Chondrocyte (in vitro differentiated cells): ENCODE data around the gene SGPL1. TPM values are rescaled to one million over a fixed set of nuclear protein-coding genes. Genes with fewer than 3 reads are reported as not detected.

ENCODE experiments used
- DNase-seq: peaks from one replicate; pipeline ENCODE4 v3.0.0; 2021; ENCODE audit warnings: mixed read lengths, low spot score
- H3K27ac Mint-ChIP-seq: one replicate; pipeline ENCODE4 v1.8.0; 2021; ENCODE audit warnings: mild to moderate bottlenecking, moderate library complexity, mixed read lengths; ENCODE audit not compliant: unreplicated experiment
- H3K27me3 Mint-ChIP-seq: 2 replicates; pipeline ENCODE4 v1.8.0; 2021; ENCODE audit warnings: low read depth, mixed read lengths
- H3K36me3 Mint-ChIP-seq: 2 replicates; pipeline ENCODE4 v1.8.0; 2021; ENCODE audit warnings: low read depth, mixed read lengths
- H3K4me1 Mint-ChIP-seq: 2 replicates; pipeline ENCODE4 v1.8.0; 2021; ENCODE audit warnings: low read depth, mild to moderate bottlenecking, mixed read lengths
- H3K4me3 Mint-ChIP-seq: one replicate; pipeline ENCODE4 v1.8.0; 2021; ENCODE audit warnings: mild to moderate bottlenecking, moderate library complexity, mixed read lengths; ENCODE audit not compliant: unreplicated experiment
- H3K9me3 Mint-ChIP-seq: 2 replicates; pipeline ENCODE4 v1.8.0; 2021; ENCODE audit warnings: low read depth, mixed read lengths
- total RNA-seq: library from RNA; stranded (reverse); gene quantifications from 3 replicates; pipeline ENCODE4 v1.2.1, GENCODE V29; 2021
- TF ChIP-seq, protein P1 (sequence below): fragments of 200-600 bp; sonication (generic); IDR thresholded peaks from 2 replicates; pipeline ENCODE4 v1.5.0; 2021; ENCODE audit warnings: antibody characterized with exemption, mild to moderate bottlenecking, moderate library complexity

SGPL1 gene
- total RNA-seq, 1 donor from 2014 or later = 71.8 TPM

DNA sequence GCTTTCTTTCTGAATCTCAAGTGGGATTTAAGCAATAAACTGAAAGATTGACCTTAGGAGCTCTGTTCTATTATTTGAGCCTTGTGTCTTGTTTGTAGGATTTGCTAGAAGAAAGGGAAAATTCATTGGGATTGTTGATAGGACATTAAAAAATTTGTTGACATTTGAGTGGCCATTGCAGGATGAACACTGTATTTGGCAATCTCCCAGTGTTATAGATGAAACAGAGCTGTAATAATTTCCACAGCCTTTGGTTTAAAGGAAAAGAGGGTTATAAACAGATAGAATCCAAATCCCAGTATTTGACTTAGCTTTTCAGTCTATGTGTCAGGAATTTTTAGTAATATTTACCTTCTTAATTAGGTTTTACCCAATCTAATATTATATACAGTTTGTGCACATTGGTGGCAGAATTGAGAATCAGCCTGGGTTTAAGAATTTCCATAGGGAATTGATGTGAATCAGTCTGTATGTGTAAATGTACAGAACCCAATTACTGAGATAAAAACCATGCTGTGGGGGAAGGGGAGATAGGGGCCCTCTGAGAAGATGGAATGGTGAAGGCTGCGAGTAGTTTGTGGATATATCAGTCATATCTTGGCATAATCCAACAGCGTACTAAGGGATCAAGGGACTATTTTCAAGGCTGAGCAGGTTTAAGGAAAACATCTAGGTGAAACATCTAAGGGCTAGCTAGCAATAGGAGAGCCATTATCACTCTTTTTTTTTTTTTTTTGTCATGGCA lies 6.5 kb downstream of the SGPL1 start:
- Mint-ChIP-seq H3K4me1 (peaks cover 11% of the 10 kb centered on the region), H3K36me3 (peaks cover 14% of the 10 kb centered on the region), H3K4me3 (no peak overlapping the region), H3K27me3 (no peaks in the 10 kb centered on the region), H3K9me3 (no peaks in the 10 kb centered on the region), H3K27ac (no peak overlapping the region)
- no peak for DNase-seq
- TF ChIP-seq, protein P1, sequence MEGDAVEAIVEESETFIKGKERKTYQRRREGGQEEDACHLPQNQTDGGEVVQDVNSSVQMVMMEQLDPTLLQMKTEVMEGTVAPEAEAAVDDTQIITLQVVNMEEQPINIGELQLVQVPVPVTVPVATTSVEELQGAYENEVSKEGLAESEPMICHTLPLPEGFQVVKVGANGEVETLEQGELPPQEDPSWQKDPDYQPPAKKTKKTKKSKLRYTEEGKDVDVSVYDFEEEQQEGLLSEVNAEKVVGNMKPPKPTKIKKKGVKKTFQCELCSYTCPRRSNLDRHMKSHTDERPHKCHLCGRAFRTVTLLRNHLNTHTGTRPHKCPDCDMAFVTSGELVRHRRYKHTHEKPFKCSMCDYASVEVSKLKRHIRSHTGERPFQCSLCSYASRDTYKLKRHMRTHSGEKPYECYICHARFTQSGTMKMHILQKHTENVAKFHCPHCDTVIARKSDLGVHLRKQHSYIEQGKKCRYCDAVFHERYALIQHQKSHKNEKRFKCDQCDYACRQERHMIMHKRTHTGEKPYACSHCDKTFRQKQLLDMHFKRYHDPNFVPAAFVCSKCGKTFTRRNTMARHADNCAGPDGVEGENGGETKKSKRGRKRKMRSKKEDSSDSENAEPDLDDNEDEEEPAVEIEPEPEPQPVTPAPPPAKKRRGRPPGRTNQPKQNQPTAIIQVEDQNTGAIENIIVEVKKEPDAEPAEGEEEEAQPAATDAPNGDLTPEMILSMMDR = no peak

DNA sequence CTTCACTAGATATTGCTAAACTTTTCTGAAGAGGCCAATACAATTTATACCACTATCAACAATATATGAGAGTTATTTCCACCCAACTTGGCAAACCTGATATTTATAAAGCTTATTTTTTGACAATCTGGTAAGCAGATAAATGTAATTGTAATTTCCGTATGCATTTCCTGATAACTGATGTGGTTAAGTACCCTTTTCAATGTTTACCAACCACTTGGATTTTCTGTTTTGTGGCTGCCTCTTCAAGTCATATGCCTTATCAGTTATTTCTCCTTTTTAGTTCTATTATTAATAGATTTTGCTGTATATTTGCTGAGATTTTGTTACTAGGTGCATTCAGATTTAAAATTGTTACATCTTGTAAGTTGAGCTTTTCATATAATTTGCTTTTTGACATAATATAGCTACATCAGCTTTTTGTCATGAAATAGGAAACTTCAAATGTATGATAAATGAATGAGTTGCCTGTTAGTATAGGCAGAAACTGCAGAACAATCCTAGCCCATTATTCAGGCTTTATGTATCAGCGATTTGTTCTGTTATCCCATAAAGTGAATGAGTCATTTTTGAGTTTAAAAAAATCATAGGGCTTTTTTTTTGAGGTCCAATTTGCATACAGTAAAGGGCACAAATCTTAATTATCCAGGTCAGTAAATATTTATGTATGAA lies 11.5 kb downstream of the SGPL1 start:
- Mint-ChIP-seq H3K9me3 (no peaks in the 10 kb centered on the region), H3K36me3 (peaks cover 8% of the 10 kb centered on the region), H3K27ac (no peak overlapping the region), H3K27me3 (no peaks in the 10 kb centered on the region), H3K4me3 (no peak overlapping the region), H3K4me1 (peaks cover 43% of the 10 kb centered on the region)
- DNase-seq = no peak
- TF ChIP-seq, protein P1 = no peak

DNA sequence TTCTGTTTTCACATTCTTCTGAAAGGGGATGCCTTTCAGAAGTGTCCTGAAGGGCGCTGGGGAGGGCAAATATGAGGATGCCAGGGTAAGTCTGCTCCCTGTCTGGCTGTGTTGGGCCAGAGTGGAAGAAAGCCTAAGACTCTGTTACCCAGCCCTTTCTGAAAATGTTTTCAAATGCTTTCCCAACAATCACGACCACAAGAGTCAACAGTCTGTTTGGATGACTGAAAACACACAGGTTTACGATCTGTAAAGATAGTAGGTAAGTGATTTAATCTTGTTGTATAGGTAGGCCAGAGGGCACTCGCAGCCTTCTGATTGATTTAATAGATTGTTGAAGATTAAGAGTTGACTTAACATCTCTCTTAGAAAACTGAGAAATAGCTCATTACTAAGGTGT lies 13.2 kb downstream of the SGPL1 start:
- H3K9me3 Mint-ChIP-seq = no peaks in the 10 kb centered on the region
- TF ChIP-seq, protein P1 = no peak
- no peak overlapping the region for H3K27ac Mint-ChIP-seq
- no peak overlapping the region for H3K4me3 Mint-ChIP-seq
- no peaks in the 10 kb centered on the region for H3K27me3 Mint-ChIP-seq
- DNase-seq = no peak
- peaks cover 60% of the 10 kb centered on the region for H3K4me1 Mint-ChIP-seq
- H3K36me3 Mint-ChIP-seq = peaks cover 7% of the 10 kb centered on the region

DNA sequence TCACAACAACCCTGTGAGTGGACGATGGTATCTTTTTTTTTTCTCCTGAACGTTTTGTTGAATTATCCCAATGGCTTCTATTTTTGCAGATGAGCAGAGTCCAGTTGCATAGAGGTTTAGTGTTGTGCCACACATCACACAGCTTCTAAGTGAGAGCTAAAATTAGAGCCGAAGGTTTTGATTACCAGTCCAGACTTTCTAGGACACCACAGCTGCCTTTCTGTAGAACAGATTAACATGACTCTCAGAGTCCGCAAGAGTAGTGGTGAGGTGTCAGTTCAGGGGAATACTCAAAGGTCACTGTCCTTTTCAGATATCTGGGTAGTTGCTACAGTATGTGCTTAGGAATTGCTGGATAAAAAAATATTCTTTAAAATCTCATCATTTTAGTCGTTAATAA lies 13.8 kb downstream of the SGPL1 start:
- TF ChIP-seq, protein P1 = no peak
- Mint-ChIP-seq H3K27me3 (no peaks in the 10 kb centered on the region), H3K4me3 (no peak overlapping the region), H3K36me3 (peaks cover 5% of the 10 kb centered on the region), H3K9me3 (no peaks in the 10 kb centered on the region), H3K4me1 (peaks cover 67% of the 10 kb centered on the region), H3K27ac (peak overlapping the region; percentile 38)
- no peak for DNase-seq

DNA sequence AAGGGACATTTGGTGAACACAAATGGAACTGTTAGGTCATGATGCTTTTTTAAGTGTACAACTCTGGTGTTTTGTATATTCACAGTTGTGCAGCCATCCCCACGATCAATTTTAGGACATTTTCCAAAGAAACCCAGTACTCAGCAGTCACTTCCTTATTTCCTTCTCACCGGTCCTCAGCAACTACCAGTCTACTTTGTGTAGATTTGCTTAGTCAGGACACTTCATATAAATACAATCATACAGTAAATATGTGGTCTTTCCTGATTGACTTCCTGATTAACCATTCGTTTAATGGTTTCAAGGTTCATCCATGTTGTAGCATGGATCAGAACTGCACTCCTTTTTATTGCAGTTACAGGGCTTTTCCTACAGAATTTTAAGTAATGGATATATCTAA lies 14.4 kb downstream of the SGPL1 start:
- no peak for DNase-seq
- no peaks in the 10 kb centered on the region for H3K9me3 Mint-ChIP-seq
- H3K4me3 Mint-ChIP-seq = no peak overlapping the region
- TF ChIP-seq, protein P1 = no peak
- no peaks in the 10 kb centered on the region for H3K27me3 Mint-ChIP-seq
- no peak overlapping the region for H3K27ac Mint-ChIP-seq
- H3K4me1 Mint-ChIP-seq = peaks cover 73% of the 10 kb centered on the region
- peaks cover 5% of the 10 kb centered on the region for H3K36me3 Mint-ChIP-seq
